Measurements from ENCODE around the gene RMC1.

DNA sequence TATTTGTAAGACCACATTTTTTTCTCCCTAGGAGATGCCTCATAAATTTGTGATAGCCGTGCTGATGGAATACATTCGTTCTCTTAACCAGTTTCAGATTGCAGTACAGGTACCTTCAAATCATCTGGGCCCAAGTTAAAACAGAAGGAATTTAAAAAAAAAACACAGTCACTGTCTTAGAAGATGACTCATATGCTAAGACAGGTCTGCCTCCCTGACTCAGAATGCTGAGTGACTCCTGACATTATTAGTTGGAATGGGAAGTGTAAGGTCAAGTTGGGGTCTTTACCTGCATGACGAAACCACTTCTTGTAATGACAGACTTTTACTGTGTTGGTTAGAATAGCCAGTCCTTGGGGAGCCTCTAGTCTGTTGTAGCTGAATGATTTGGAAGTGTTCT lies 26.3 kb downstream of the RMC1 start:
- TF ChIP-seq, protein P1, sequence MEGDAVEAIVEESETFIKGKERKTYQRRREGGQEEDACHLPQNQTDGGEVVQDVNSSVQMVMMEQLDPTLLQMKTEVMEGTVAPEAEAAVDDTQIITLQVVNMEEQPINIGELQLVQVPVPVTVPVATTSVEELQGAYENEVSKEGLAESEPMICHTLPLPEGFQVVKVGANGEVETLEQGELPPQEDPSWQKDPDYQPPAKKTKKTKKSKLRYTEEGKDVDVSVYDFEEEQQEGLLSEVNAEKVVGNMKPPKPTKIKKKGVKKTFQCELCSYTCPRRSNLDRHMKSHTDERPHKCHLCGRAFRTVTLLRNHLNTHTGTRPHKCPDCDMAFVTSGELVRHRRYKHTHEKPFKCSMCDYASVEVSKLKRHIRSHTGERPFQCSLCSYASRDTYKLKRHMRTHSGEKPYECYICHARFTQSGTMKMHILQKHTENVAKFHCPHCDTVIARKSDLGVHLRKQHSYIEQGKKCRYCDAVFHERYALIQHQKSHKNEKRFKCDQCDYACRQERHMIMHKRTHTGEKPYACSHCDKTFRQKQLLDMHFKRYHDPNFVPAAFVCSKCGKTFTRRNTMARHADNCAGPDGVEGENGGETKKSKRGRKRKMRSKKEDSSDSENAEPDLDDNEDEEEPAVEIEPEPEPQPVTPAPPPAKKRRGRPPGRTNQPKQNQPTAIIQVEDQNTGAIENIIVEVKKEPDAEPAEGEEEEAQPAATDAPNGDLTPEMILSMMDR (IDR thresholded peaks at IDR 0.05), result no peak
- no peak for TF ChIP-seq POLR2A (IDR thresholded peaks at IDR 0.05)
- no peak for TF ChIP-seq POLR2AphosphoS5 (IDR thresholded peaks at IDR 0.05)

Data from breast epithelium (tissue), 3 donors.